D721Med (cell line): ENCODE data around the gene BMPR1A.
A peak's percentile ranks its signal among the peaks of the same experiment; 100 is the strongest.
"Not testable (repeated sequence)": the region's sequence is repeated elsewhere in the genome, so short reads cannot be mapped to it uniquely, and the experiment has no call there.

ENCODE experiments used
- DNase-seq: peaks from one replicate; pipeline ENCODE4 v3.0.0; 2011; ENCODE audit warnings: low spot score; ENCODE audit not compliant: insufficient read length
- FAIRE-seq: peaks from 2 replicates; lab custom pipeline; 2011; peaks lifted over from hg19 to GRCh38; lab: Jason Lieb, UNC
- TF ChIP-seq, protein P1 (sequence below): IDR thresholded peaks from 2 replicates; pipeline ENCODE4 v1.5.1; 2012; ENCODE audit warnings: mild to moderate bottlenecking, control low read depth; ENCODE audit not compliant: insufficient read depth; ENCODE audit errors: missing control alignments

The BMPR1A gene

DNA sequence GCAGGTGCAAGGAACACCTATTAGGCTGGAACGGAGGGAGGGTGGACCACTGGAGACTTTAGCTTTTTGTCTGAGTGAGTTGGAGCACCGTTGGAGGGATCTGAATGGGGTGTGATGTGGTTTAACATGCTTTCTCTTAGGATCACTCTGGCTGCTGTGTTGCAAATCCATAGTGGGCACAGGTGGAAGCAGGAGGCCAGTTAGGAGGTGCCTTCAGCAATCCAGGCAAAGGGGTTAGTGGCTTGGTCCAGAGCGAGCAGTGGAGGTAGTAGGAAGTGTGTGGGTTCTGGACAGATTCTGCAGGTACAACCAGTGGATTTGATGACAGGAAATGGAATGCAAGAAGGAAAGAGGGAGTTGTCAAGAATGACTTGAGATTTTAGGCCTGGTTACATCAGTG, 106.0 kb downstream of the BMPR1A start:
- TF ChIP-seq, protein P1, sequence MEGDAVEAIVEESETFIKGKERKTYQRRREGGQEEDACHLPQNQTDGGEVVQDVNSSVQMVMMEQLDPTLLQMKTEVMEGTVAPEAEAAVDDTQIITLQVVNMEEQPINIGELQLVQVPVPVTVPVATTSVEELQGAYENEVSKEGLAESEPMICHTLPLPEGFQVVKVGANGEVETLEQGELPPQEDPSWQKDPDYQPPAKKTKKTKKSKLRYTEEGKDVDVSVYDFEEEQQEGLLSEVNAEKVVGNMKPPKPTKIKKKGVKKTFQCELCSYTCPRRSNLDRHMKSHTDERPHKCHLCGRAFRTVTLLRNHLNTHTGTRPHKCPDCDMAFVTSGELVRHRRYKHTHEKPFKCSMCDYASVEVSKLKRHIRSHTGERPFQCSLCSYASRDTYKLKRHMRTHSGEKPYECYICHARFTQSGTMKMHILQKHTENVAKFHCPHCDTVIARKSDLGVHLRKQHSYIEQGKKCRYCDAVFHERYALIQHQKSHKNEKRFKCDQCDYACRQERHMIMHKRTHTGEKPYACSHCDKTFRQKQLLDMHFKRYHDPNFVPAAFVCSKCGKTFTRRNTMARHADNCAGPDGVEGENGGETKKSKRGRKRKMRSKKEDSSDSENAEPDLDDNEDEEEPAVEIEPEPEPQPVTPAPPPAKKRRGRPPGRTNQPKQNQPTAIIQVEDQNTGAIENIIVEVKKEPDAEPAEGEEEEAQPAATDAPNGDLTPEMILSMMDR: no peak
- FAIRE-seq: no peak
- DNase-seq: no peak

DNA sequence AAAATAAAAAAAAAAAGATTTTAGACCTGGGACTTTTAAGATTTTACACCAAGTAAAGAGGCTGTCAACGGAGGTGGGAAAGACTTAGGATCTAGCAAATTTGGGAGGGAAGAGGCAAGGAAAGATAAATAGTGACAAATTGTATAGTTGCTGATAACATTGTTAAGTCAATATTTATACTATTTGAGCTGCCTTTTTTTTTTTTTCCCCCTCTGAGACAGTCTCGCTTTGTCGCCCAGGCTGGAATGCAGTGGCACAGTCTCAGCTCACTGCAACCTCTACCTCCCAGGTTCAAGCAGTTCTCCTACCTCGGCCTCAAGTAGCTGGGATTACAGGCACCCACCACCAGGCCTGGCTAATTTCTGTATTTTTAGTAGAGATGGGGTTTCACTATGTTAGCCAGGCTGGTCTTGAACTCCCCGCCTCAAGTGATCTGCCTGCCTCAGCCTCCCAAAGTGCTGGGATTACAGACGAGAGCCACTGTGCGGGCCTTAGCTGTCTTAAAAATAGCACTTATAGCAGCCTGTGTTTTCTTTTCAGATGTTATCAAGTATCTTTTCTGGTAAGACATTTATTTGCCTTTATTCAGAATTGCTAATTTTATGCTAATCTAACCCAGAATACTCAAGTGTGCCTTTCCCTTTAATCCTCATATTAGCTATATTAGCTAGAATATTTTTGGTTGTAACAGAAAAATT, 106.5 kb downstream of the BMPR1A start:
- FAIRE-seq: no peak
- TF ChIP-seq, protein P1: no peak
- no peak for DNase-seq

DNA sequence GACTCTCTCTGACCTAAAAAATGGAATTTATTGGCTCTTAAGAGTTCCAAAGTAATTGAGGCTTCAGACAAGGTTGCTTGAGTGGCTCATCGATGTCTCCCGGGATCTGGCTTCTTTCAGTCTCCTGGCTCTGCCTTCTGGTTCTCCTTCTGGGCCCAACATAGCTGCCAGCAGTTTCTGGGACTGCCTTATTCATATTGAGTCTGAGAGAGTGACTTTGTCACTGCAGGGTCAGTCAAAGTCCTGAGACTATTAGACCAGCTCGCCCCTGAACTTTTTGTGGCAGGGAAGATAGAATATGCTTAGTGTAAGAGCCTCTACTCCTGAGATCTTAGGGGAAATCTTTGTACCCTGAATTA, 107.0 kb downstream of the BMPR1A start:
- TF ChIP-seq, protein P1: no peak
- no peak for FAIRE-seq
- DNase-seq: no peak

DNA sequence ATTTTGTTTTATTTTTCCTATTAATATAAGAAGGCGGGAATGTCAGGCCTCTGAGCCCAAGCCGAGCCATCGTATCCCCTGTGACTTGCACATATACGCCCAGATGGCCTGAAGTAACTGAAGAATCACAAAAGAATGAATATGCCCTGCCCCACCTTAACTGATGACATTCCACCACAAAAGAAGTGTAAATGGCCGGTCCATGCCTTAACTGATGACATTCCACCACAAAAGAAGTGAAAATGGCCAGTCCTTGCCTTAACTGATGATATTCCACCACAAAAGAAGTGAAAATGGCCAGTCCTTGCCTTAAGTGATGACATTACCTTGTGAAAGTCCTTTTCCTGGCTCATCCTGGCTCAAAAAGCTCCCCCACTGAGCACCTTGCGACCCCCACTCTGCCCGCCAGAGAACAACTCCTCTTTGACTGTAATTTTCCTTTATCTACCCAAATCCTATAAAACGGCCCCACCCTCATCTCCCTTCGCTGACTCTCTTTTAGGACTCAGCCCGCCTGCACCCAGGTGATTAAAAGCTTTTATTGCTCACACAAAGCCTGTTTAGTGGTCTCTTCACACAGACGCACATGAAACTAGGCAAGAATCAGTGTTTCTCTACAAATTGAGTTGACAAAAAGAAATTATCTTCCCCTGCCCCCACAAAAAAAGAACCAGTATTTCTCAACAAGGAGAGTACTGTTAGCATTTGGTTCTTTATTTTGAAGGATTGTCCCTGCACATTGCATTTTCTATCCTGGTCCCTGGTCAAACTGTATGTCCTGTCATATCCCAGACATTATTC, 108.8 kb downstream of the BMPR1A start:
- FAIRE-seq, DNase-seq: not testable (repeated sequence)

DNA sequence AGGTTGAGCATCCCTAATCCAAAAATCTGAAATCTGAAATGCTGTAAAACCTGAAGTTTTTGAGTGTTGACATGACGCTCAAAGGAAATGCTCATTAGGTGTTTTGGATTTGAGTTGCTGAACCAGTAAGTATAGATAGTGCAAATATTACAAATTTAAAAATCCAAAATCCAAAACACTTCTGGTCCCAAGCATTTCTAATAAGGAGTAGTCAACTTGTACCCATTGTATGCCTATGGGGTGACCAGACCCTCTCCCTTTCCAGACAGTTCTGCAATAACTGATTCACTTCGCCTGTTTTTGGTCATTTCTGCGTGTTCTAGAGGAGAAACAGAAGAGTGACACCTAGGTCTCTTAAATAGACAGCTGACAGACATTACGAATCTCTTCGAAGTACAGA, 110.7 kb downstream of the BMPR1A start:
- FAIRE-seq (no peak), DNase-seq (no peak)
- TF ChIP-seq, protein P1: no peak

DNA sequence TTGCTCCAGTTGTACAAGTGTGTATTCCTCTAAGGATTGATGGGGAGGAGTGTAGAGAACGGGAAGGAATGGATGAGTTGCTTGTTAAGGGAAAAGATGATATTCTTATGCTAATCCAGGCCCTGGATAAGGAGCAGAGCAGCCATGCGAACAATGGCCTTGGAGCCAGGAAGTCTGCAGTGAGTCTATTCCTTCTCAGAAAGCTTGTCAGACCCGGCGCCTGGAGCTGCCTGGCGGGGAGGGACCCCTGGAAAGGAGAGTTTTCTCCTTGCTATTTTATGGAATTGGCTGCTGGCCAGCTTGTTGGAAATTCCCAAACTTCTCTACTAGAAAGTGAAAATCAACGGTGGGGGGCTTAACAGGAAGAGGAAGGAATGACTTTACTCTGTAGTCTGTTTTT, 111.9 kb downstream of the BMPR1A start:
- TF ChIP-seq, protein P1: no peak
- FAIRE-seq: peak; percentile 69
- DNase-seq: peak; percentile 26

DNA sequence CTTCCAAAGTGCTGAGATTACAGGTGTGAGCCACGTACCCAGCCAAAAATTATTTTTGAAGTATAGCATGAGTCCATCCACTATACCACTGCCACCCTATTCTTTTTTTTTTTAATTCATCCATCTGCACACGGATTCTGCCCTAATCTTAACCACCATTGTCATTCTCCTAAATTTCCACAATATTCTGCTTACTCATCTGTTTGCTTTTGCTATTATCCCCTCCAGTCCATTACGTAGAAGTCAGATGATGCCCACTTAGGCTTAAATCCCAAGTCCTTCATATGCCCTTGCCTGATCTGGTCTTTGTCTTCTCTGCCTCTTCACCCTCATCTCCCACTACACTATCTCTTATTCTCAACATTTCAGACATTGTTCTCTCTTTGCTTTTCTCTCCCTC, 114.3 kb downstream of the BMPR1A start:
- no peak for DNase-seq
- peak; percentile 48 for FAIRE-seq
- TF ChIP-seq, protein P1: no peak
